ENCODE results near the gene HAND2.

The HAND2 gene

GRCh38 chr4:173537613-173538147 lies 7.7 kb upstream of the HAND2 start:
- no peaks in the 10 kb centered on the region for H3K79me2 ChIP-seq (ENCODE audit: insufficient read depth, low read length)
- H2AFZ ChIP-seq (ENCODE audit: low read depth, low read length, severe bottlenecking): no peak overlapping the region
- H3K27me3 ChIP-seq (ENCODE audit: low read length): no peaks in the 10 kb centered on the region
- no peaks in the 10 kb centered on the region for H3K9me2 ChIP-seq (replicated peaks; ENCODE audit: insufficient read depth, low read length)
- H3K36me3 ChIP-seq (ENCODE audit: low read length): no peaks in the 10 kb centered on the region
- H3K27ac ChIP-seq (ENCODE audit: low read depth, low read length): no peak overlapping the region
- TF ChIP-seq CTCF (IDR thresholded peaks at IDR 0.05; ENCODE audit: insufficient read depth, low read length, poor library complexity, severe bottlenecking) (no peak), EZH2phosphoT487 (conservative IDR thresholded peaks at IDR 0.05; ENCODE audit: low read length) (no peak)
- H3K4me3 ChIP-seq (ENCODE audit: insufficient read depth, low read length, poor library complexity, severe bottlenecking): no peak overlapping the region
- H3F3A ChIP-seq (ENCODE audit: insufficient read depth): no peaks in the 10 kb centered on the region; the same call in 1 of the 2 replicates
- H3K9me3 ChIP-seq (ENCODE audit: insufficient read depth, low read length): no peaks in the 10 kb centered on the region
- no peak overlapping the region for H3K9ac ChIP-seq (ENCODE audit: low read length)
- no peaks in the 10 kb centered on the region for H4K20me1 ChIP-seq (ENCODE audit: low read depth, low read length)
- H3K4me2 ChIP-seq (ENCODE audit: low read depth, low read length, poor library complexity, severe bottlenecking): no peak overlapping the region

GRCh38 chr4:173536808-173537429 lies 6.9 kb upstream of the HAND2 start:
- H3K27me3 ChIP-seq (ENCODE audit: low read length): no peaks in the 10 kb centered on the region
- no peak for TF ChIP-seq EZH2phosphoT487 (conservative IDR thresholded peaks at IDR 0.05; ENCODE audit: low read length)
- no peak for TF ChIP-seq CTCF (IDR thresholded peaks at IDR 0.05; ENCODE audit: insufficient read depth, low read length, poor library complexity, severe bottlenecking)

GRCh38 chr4:173535957-173536356 lies 5.9 kb upstream of the HAND2 start:
- Histone ChIP-seq H2AFZ (ENCODE audit: low read depth, low read length, severe bottlenecking) (no peak overlapping the region), H3K27ac (ENCODE audit: low read depth, low read length) (no peak overlapping the region), H3K79me2 (ENCODE audit: insufficient read depth, low read length) (no peaks in the 10 kb centered on the region), H3F3A (ENCODE audit: insufficient read depth) (no peaks in the 10 kb centered on the region; the same call in 1 of the 2 replicates), H3K9me3 (ENCODE audit: insufficient read depth, low read length) (no peaks in the 10 kb centered on the region), H3K4me3 (ENCODE audit: insufficient read depth, low read length, poor library complexity, severe bottlenecking) (no peak overlapping the region), H4K20me1 (ENCODE audit: low read depth, low read length) (no peaks in the 10 kb centered on the region), H3K9me2 (replicated peaks; ENCODE audit: insufficient read depth, low read length) (no peaks in the 10 kb centered on the region), H3K4me2 (ENCODE audit: low read depth, low read length, poor library complexity, severe bottlenecking) (no peak overlapping the region), H3K9ac (ENCODE audit: low read length) (no peak overlapping the region), H3K27me3 (ENCODE audit: low read length) (no peaks in the 10 kb centered on the region), H3K36me3 (ENCODE audit: low read length) (no peaks in the 10 kb centered on the region)
- TF ChIP-seq EZH2phosphoT487 (conservative IDR thresholded peaks at IDR 0.05; ENCODE audit: low read length) (no peak), CTCF (IDR thresholded peaks at IDR 0.05; ENCODE audit: insufficient read depth, low read length, poor library complexity, severe bottlenecking) (no peak)

More at GRCh38 chr4:173536808-173537429, 6.9 kb upstream of the HAND2 start:
- no peak overlapping the region for H3K9ac ChIP-seq (ENCODE audit: low read length)
- no peaks in the 10 kb centered on the region for H3K36me3 ChIP-seq (ENCODE audit: low read length)
- no peaks in the 10 kb centered on the region for H3K9me2 ChIP-seq (replicated peaks; ENCODE audit: insufficient read depth, low read length)
- no peak overlapping the region for H3K27ac ChIP-seq (ENCODE audit: low read depth, low read length)
- no peak overlapping the region for H3K4me2 ChIP-seq (ENCODE audit: low read depth, low read length, poor library complexity, severe bottlenecking)
- no peaks in the 10 kb centered on the region for H4K20me1 ChIP-seq (ENCODE audit: low read depth, low read length)
- H3F3A ChIP-seq (ENCODE audit: insufficient read depth): no peaks in the 10 kb centered on the region; the same call in 1 of the 2 replicates
- no peak overlapping the region for H2AFZ ChIP-seq (ENCODE audit: low read depth, low read length, severe bottlenecking)
- no peaks in the 10 kb centered on the region for H3K9me3 ChIP-seq (ENCODE audit: insufficient read depth, low read length)
- no peaks in the 10 kb centered on the region for H3K79me2 ChIP-seq (ENCODE audit: insufficient read depth, low read length)
- H3K4me3 ChIP-seq (ENCODE audit: insufficient read depth, low read length, poor library complexity, severe bottlenecking): no peak overlapping the region

All from SU-DHL-6 (cell line).